GM18498 (cell line): ENCODE results near the gene DENND10.
"Not testable (repeated sequence)": the region's sequence is repeated elsewhere in the genome, so short reads cannot be mapped to it uniquely, and the experiment has no call there.

Source experiments
- ATAC-seq: cut with Tn5 transposase; IDR thresholded peaks from one replicate; pipeline ENCODE4 v1.9.1; 2021; ENCODE audit warnings: mild to moderate bottlenecking, moderate library complexity; ENCODE audit not compliant: unreplicated experiment

DENND10 gene

DNA sequence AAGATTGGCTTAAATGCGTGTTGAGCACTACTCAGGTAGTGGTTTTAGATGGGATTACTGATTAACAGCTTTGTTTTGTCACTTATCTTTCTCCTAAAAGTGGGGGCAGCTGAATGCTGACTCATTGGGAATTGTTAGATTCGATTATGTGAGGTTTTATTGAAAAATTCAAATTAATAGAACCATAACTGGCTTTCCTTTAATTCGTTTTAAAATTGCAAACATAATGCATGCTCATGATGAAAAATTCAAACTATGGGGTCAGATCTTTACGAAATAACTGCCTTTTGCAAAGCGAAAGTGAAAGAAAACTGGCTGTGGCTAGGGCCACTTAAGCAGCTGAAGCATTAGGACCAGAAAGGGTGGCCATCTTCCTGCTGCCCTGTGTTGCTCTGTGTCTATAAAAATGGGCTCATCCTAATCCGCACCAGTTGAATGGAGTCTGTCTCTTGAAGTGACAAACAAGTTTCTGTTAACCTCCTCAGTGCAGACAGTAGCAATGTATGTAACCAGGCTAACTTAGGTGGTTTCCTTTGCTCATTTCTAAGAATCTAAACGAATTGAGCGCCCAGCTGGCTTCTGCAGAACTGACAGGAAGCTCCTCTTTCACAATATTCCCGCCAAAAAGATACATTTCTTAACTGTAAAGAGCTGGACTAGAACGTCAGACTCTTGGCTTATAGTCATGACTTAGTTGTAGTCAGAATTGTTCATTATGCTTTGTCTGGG lies 27.8 kb downstream of the DENND10 start:
- ATAC-seq: peak; percentile 55

- ATAC-seq: no peak
These were observed 28.8 kb downstream of the DENND10 start for GRCh38 chr10:119132521-119133345.

DNA sequence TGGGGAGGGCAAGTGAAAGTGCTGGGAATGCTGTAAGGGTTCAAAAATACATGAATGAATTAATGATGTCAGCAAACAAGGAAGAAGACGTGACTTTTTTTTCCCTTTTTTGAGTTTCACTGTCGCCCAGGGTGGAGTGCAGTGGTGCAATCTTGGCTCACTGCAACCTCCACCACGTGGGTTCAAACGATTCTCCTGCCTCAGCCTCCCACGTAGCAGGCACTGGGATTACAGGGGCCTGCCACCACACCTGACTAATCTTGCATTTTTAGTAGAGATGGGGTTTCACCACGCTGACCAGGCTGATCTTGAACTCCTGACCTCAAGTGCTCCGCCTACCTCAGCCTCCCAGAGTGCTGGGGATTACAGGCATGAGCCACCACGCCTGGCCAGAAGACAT lies 30.0 kb downstream of the DENND10 start:
- ATAC-seq: no peak

DNA sequence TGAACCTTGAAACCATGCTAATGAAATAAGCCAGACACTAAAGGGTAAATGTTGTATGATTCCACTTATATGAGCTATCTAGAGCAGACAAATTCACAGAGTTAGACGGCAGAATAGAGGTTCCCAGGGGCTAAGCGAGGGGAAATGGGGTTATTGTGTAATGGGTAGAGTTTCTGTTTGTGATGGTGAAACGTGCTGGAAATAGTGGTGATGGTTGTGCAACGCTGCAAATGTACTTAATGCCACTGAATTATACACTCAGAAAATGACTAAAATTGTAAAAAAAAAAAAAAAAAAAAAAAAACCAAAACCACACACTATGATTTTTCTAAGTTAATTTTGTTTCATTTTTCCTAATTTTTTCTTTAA lies 31.6 kb downstream of the DENND10 start:
- no peak for ATAC-seq

DNA sequence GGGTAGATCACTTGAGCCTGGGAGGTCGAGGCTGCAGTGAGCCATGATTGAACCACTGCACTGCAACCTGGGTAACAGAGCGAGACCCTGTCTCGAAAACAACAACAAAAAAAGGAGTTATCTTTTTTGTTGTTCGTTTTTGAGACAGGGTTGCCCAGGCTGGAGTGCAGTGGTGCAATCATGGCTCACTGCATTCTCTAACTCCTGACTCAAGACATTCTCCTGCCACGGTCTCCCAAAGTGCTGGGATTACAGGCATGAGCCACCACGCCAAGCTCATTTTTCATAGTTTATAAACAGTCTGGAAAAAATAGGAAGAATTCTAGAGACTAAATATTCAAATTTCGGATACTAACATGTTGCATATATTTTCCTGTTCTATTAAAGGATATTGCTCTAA lies 32.2 kb downstream of the DENND10 start:
- no peak for ATAC-seq

- not testable (repeated sequence) for ATAC-seq
These were observed 34.0 kb downstream of the DENND10 start for GRCh38 chr10:119137878-119138277.

DNA sequence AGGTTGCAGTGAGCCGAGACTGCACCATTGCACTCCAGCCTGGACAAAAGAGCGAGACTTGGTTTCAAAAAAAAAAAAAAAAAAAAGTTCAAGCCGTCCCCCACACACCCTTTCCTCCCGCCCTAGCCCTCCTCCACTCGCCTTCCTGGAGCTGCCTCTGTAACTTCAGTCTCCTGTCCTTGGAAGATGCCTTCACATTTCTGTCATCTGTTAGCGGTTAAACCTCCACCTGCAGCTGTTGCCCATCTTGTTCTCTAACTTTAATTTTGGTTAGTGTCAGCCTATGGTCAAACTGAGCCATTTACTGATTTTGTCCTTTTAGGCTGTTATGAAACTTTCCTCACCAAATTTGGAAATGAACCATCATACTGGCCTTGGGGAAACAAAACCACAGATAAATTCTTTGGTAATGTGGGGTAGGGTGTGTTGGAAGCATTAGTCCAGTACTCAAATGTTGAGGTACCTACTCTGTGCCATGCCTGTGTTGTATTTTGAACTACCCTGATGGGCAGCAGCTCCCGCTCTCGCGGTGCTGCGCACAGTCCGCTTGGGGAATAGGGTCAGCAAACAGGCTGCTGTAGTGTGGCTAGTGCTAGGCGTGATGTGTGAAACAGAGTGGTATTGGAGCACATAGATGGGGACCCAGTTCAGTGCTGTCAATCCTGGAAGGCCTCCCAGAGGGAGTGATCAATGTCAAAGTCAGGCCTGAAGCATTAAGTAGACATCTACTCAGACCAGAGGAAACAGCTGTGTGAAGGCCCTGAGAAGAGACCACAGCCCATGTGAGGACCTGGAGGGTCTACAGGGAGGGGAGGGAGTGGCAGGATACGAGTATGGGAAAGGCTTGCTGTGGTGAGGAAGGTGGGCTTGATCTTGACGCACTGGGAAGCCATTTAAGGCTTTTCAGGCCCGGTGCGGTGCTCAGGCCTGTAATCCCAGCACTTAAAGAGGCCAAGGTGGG lies 34.7 kb downstream of the DENND10 start:
- no peak for ATAC-seq

DNA sequence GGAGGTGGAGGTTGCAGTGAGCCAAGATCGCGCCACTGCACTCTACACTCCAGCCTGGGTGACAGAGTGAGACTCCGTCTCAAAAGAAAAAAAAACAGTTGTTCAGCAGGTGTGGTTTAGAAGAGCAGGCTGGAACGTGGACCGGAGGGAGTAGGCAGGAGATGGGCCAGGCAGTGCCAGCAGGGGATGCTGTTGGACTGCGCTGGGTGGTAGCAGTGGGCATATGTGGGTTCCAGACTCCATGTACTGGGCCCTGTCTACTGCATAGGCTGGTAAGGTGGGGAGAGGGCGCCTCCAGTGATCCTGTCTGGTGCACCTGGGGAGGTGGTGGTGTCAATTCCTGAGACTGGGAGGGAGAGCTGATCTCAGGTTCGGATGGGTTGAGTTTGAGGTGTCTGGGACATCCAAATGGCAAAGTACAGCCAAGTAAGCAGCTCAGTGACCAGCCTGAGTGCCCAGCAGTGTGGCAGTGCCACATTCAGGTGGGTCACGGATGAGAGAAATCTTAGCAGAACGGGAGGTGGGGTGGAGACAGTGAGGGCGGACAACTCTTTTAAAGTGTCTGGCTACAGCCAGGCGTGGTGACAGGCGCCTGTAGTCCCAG lies 35.7 kb downstream of the DENND10 start:
- ATAC-seq: no peak

DNA sequence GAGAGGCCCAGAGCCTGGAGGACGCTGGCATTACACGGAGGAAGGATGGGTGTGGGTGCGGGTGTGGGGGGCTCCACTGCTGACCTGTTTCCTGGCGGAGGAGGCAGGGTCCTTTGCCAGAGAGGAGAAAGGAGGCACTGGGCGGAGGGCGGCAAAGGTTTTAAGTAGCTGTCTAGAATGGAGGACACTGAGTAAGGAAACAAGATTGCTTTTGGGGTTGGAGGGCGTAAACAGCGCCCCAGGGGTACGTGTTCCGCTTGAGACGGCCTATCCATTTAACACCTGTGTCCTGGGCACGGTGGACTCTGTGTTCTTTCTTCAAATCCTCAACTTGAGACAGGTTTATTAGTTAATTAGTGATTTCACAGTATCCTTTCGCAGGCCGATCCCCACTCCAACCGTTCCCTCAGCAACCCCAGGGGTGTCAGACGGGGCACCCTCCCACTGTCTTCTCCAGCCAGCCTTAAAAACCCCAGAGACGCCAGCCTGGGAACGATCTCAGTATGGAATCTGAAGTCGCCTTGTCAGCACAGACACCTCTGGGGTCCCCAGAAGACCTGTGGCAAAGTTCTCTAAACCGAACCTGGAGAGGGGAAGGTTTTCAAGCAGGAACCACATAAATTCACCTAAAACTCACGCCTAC lies 36.8 kb downstream of the DENND10 start:
- ATAC-seq: no peak

DNA sequence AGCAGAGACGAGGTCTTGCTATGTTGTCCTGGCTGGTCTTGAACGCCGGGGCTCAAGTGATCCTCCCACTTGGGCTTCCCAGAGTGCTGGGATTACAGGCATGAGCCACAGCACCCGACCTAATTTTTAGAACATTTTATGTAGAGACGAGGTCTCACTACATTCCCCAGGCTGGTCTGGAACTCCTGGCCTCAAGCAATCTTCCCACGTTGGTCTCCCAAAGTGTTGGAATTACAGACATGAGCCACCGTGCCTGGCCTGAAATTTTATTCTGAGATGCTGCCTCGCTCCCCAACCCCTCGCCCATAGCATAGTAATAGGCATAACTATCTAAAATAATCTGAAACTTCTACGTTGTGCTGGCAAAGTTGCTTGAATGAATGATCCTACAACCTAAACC lies 39.7 kb downstream of the DENND10 start:
- no peak for ATAC-seq

DNA sequence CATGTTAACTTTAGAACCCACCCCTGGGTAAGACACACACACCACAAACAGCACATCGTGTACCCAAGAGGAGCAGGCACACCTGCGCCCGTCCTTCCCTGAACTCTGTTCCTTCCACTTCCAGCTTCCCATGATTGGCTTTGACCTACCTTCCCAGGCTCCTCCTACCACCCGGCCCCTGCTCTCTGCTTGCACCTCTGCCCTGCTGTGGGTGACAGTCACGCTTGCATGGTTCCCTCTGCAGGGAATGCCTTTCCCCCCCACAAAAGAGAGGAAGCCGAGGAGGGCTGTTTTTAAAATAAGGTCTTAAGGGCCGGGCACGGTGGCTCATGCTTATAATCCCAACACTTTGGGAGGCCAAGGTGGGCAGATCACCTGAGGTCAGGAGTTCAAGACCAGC lies 45.2 kb downstream of the DENND10 start:
- no peak for ATAC-seq

DNA sequence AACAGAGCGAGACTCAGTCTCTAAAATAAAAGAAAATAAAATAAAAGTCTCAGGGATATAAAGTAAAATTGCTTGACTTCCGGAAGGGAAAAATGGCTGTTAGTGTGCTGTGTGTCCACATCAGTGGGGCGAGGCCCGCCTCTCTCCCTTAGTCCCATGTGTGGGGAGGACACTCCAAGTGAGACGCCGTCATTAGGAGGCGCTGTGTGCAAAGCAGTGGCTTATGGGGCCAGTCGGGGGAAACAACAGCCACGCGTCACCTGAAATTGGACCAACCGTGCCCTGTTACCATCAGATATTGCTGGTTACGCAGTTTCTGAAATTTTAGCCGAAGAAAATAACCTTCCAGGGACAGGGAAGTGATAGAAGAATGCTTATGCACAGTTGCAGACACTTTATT lies 45.8 kb downstream of the DENND10 start:
- no peak for ATAC-seq

DNA sequence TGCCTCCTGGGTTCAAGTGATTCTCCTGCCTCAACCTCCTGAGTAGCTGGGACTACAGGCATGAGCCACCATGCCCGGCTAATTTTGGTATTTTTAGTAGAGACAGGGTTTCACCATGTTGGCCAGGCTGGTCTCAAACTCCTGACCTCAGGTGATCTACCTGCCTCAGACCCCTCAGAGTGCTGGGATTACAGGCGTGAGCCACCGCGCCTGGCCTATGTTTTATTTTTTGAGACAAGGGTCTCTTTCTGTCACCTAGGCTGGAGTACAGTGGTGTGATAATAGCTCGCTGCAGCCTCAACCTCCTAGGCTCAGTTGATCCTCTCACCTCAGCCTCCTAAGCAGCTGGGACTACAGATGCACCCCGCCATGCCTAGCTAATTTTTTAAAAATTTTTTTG lies 47.7 kb downstream of the DENND10 start:
- ATAC-seq: not testable (repeated sequence)

GRCh38 chr10:119153041-119153440 lies 49.1 kb downstream of the DENND10 start:
- no peak for ATAC-seq

GRCh38 chr10:119153661-119154060 lies 49.7 kb downstream of the DENND10 start:
- ATAC-seq: no peak

GRCh38 chr10:119159332-119159731 lies 55.4 kb downstream of the DENND10 start:
- ATAC-seq: no peak

- no peak for ATAC-seq
These were observed 58.0 kb downstream of the DENND10 start for GRCh38 chr10:119161680-119162451.

DNA sequence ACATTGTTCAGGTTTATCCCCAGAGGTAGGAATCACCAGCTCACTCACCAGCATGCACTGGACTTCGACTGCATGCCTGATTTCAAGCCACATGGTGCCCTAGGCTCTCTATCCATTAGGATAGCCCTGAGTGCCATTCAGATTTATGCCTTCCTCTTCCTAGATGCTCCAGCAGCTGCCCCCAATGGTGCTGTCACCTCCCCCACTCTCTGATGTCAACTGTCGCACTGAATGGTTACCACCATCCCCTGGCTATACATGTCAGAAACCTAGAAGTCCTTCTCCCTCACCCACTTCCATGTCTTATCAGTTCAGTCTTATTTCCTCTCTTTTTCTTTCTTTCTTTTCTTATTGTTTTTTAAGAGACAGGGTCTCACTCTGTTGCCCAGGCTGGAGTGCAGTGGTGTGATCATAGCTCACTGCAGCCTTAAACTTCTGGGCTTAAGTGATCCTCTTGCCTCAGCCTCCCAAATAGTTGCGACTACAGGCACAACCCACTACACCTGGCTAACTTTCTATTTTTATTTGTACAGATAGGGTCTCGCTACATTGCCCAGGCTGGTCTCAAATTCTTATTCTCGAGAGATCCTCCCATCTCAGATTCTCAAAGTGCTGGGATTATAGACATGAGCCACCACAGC lies 58.7 kb downstream of the DENND10 start:
- ATAC-seq: no peak
